PFSK-1 (cell line): Measurements from ENCODE around the gene SIRT2.

Experiments used
- FOXP2 ChIP-seq: optimal IDR thresholded peaks from 2 replicates; pipeline ENCODE3; 2011; ENCODE audit warnings: borderline replicate concordance, control low read depth, inconsistent platforms; ENCODE audit not compliant: insufficient read depth; ENCODE audit errors: extremely low read length, extremely low read depth
- POLR2AphosphoS5 ChIP-seq: IDR thresholded peaks from 2 replicates; pipeline ENCODE4 v1.6.1; 2012; ENCODE audit warnings: low read depth, mild to moderate bottlenecking, control low read depth, low read length, moderate library complexity
- SIN3A ChIP-seq: IDR thresholded peaks from 2 replicates; pipeline ENCODE4 v1.6.1; 2012; ENCODE audit warnings: mild to moderate bottlenecking, low read length, moderate library complexity, borderline replicate concordance; ENCODE audit not compliant: insufficient read depth
- TAF1 ChIP-seq: IDR thresholded peaks from 2 replicates; pipeline ENCODE4 v1.6.1; 2012; ENCODE audit warnings: low read length, control low read depth, borderline replicate concordance; ENCODE audit not compliant: insufficient read depth
- TF ChIP-seq, protein P1 (sequence below), 2 experiments: IDR thresholded peaks; 2 replicates each; pipeline versions ENCODE4 v1.6.1 to v1.8.0; 2011 to 2012; ENCODE audit warnings: low read depth in 2 of 2, low read length in 2 of 2, control low read depth in 1 of 2, inconsistent platforms in 1 of 2, mild to moderate bottlenecking in 1 of 2, moderate library complexity in 1 of 2; ENCODE audit not compliant: insufficient read depth in 1 of 2

Gene SIRT2

DNA sequence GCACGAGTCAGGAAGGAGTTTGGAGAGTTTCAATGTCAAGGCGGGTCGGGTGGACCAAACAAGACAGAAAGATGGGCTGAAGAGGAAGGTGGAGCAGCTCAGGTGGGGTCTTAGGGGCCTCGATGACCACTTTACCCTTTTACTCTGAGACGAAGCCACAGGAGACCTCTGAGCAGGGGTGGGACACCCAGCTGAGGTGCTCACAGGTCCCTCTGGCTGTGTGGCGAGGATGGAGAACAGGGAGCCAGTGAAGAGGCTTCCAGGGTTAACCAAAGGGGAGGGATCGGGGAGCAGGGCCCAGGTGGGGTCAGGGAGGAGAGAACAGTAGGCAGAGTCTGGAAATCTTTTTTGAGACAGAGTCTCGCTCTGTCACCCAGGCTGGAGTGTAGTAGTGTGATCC, 14.5 kb upstream of the SIRT2 start:
- TF ChIP-seq SIN3A (no peak), POLR2AphosphoS5 (no peak), FOXP2 (no peak), TAF1 (no peak)
- TF ChIP-seq, protein P1, sequence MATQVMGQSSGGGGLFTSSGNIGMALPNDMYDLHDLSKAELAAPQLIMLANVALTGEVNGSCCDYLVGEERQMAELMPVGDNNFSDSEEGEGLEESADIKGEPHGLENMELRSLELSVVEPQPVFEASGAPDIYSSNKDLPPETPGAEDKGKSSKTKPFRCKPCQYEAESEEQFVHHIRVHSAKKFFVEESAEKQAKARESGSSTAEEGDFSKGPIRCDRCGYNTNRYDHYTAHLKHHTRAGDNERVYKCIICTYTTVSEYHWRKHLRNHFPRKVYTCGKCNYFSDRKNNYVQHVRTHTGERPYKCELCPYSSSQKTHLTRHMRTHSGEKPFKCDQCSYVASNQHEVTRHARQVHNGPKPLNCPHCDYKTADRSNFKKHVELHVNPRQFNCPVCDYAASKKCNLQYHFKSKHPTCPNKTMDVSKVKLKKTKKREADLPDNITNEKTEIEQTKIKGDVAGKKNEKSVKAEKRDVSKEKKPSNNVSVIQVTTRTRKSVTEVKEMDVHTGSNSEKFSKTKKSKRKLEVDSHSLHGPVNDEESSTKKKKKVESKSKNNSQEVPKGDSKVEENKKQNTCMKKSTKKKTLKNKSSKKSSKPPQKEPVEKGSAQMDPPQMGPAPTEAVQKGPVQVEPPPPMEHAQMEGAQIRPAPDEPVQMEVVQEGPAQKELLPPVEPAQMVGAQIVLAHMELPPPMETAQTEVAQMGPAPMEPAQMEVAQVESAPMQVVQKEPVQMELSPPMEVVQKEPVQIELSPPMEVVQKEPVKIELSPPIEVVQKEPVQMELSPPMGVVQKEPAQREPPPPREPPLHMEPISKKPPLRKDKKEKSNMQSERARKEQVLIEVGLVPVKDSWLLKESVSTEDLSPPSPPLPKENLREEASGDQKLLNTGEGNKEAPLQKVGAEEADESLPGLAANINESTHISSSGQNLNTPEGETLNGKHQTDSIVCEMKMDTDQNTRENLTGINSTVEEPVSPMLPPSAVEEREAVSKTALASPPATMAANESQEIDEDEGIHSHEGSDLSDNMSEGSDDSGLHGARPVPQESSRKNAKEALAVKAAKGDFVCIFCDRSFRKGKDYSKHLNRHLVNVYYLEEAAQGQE (IDR thresholded peaks at IDR 0.05; ENCODE audit: insufficient read depth in 1 of 2, low read depth in 2 of 2, low read length in 2 of 2) = no peak

- TF ChIP-seq TAF1 = no peak
- no peak for TF ChIP-seq FOXP2
- no peak for TF ChIP-seq POLR2AphosphoS5
- TF ChIP-seq SIN3A = no peak
- TF ChIP-seq, protein P1 (IDR thresholded peaks at IDR 0.05; ENCODE audit: insufficient read depth in 1 of 2, low read depth in 2 of 2, low read length in 2 of 2) = no peak
These were observed 13.4 kb upstream of the SIRT2 start for GRCh38 chr19:38912600-38913514.

DNA sequence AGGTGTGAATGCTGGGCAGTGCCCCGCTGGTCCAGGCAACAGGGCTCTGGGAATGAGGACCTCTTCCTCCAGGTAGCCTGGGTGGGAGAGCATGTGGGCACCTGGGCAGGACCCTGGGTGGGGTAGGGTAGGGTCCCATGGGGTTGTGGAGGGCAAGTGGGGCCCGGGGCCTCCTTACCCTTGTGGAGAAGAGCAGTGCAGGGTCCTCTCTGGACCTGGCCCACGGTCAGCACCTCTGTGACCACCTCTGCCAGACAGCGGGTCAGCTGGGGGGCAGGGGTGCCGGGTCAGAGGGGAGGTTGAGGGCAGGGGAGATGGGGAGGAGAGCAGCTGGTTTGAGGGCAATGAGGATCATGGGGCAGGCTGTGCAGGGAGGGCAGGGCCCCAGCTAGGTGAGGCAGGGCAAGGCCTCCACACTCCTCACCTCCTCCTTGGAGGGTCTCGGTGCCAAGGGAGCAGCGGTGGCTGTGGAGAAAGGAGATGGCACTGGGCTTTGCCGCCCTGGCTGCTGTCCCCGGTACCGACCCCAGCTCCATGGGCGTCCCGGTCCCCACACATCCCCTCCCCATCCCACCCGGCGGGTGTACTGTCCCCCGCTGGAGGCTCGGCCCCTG, 12.1 kb upstream of the SIRT2 start:
- TF ChIP-seq TAF1 = no peak
- TF ChIP-seq, protein P1 (IDR thresholded peaks at IDR 0.05; ENCODE audit: insufficient read depth in 1 of 2, low read depth in 2 of 2, low read length in 2 of 2) = no peak
- TF ChIP-seq FOXP2 = no peak
- no peak for TF ChIP-seq SIN3A
- no peak for TF ChIP-seq POLR2AphosphoS5

- no peak for TF ChIP-seq TAF1
- TF ChIP-seq FOXP2 = no peak
- TF ChIP-seq, protein P1 (IDR thresholded peaks at IDR 0.05; ENCODE audit: insufficient read depth in 1 of 2, low read depth in 2 of 2, low read length in 2 of 2) = no peak
These were observed 11.1 kb upstream of the SIRT2 start for GRCh38 chr19:38910488-38910887.
